Cardiac fibroblast (primary cell): ENCODE results near the gene PURB.

Experiments
- DNase-seq, 2 donors: peaks; one replicate each; pipeline versions ENCODE4 v3.0.0 to v3.0.0-alpha.2; 2010; ENCODE audit warnings: low read depth in 2 of 2
- H3K4me3 ChIP-seq, 2 donors: replicated peaks in 1 of 2; 1 replicate in 1 of 2; 2 replicates in 1 of 2; pipeline ENCODE4 v1.5.1; 2011; ENCODE audit warnings: low read depth in 2 of 2, low read length in 2 of 2, mild to moderate bottlenecking in 2 of 2, moderate library complexity in 1 of 2
- TF ChIP-seq, protein P1 (sequence below): IDR thresholded peaks from one replicate; pipeline ENCODE4 v1.5.1; 2011; ENCODE audit warnings: low read depth, mild to moderate bottlenecking, low read length, inconsistent platforms

PURB gene

DNA sequence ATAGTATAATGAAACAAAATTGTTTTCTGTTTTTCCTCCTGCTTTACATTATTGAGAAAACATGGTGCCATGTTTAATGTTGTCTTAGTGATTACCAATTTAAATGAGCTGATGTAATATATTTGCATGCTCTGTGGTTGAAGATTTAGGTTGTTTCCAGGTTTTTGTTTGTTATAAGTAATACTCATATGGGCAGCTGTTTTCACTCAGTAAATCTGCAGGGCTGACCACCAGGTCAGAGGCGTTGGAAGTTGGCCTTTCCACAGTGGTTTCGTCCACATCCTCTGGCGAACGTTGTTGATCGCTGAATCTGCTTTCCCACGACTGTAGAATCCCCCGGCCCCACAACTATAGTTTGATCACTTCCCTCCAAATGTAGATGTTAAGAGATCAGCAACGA is 21.6 kb upstream of the PURB start:
- TF ChIP-seq, protein P1, sequence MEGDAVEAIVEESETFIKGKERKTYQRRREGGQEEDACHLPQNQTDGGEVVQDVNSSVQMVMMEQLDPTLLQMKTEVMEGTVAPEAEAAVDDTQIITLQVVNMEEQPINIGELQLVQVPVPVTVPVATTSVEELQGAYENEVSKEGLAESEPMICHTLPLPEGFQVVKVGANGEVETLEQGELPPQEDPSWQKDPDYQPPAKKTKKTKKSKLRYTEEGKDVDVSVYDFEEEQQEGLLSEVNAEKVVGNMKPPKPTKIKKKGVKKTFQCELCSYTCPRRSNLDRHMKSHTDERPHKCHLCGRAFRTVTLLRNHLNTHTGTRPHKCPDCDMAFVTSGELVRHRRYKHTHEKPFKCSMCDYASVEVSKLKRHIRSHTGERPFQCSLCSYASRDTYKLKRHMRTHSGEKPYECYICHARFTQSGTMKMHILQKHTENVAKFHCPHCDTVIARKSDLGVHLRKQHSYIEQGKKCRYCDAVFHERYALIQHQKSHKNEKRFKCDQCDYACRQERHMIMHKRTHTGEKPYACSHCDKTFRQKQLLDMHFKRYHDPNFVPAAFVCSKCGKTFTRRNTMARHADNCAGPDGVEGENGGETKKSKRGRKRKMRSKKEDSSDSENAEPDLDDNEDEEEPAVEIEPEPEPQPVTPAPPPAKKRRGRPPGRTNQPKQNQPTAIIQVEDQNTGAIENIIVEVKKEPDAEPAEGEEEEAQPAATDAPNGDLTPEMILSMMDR: no peak
- no peak overlapping the region for H3K4me3 ChIP-seq
- no peak for DNase-seq

DNA sequence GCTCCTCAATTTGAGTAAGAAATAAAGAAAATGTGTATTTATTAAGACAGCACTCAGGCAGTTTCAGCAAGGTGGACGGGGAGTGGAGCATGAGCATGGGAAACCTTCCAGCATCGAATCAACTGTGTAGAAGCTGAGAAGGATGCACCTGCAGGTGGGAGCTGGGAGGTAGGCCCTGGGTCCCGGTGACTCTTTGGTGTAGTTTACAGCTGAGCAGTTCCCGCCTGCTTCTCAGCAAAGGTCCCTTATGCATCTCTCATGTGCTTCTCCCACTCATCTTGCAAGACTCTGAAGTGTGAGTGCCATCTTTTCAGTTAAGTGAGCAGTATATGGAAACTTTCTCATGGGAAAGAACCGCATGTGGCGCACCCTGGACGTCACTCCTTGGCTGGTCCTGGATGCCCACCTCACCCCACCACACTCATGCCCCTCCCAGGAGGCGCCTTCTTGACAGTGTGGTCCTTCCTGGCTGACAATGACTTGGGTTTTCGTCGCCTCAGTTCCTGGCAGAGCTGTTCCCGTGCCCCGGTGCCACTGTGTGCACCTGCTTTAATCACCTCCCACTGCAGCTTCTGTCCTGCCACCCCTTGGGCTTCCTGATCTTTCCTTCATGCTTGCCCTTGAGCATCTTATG is 19.8 kb upstream of the PURB start:
- TF ChIP-seq, protein P1: no peak
- no peak overlapping the region for H3K4me3 ChIP-seq
- no peak for DNase-seq

DNA sequence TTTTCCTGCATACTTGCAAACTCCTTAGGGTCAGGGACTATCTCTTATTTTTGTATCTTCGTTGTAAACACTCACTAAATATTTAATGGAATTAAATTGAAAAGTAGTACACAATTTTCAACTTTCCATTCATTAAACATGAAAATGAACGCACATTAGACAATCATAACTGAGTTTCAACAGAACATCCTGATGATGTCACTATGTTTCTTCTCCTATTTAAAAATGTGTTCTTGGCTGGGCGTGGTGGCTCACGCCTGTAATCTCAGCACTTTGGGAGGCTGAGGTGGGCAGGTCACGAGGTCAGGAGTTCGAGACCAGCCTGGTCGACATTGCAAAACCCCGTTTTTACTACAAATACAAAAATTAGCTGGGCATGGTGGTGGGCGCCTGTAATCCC is 14.1 kb upstream of the PURB start:
- TF ChIP-seq, protein P1: no peak
- no peak for DNase-seq
- no peak overlapping the region for H3K4me3 ChIP-seq

DNA sequence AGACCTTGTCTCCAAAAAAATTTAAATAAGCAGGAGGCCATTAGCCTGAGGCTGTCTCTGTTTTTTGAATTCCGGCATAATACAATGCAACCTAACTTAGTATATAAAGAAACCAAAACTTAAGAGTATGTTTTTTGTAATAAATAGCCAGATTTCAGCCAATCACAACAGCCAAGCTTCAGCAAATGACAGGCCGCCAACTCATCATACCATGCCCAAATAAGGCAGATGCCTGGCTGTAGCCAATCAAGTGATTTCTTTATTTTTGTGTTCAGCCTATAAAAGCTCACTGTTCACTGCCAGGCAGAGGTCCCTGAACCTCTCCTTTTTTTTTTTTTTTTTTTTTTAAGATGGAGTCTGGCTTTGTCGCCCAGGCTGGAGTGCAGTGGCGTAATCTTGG is 12.7 kb upstream of the PURB start:
- no peak for DNase-seq
- H3K4me3 ChIP-seq: no peak overlapping the region
- TF ChIP-seq, protein P1: no peak

DNA sequence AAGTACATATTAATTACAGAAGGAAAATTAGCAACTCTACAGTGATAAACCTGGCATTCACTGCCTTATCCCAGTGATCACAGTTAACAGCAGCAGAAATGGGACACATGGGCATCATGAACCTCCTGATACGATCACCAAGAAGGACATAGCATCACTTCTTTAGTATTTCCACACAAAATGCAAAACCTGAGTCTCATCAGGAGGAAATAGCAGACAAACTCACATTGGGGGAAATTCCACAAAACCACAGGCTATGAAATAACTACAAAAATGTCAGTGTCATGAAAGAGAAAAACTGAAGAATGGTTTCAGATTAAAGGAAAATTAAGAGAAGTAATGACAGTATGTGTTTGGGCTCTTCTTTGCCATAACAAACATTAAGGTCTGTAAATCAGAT is 12.0 kb upstream of the PURB start:
- peak in 1 of 2 donors; percentile 36 for DNase-seq
- TF ChIP-seq, protein P1: no peak
- no peak overlapping the region for H3K4me3 ChIP-seq

DNA sequence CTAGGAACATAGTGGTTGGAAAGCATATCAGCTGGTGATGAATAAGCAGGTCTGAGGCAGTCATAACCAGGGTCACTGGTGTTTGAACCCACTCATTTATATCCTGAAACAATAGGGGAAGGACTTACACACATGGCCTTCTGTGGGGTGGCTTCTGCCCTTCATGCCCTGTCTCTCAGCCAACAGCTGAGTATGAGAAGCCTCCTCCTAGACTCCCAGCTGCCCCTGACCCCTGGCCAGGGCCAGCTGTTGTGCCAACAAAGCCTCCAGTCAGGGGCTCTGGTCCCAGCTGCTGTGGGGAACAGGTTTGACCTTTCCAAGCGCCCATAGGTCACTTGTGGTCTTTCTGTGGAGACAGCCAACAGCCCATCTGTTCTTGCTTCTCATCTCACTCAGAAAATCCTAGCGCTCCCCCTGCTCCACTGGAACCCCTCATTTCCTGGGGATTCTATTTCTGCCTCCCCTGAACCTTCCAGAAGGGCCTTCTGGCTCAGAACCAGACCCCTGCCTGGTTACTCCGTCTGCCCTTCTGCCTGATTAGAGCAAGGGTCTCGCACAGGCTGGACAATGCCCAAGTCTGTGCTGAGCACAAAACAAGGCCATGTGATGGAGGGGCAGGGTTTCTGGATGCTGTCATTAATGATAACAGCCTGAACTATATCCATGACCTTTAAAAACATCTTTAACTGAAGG is 9.7 kb upstream of the PURB start:
- TF ChIP-seq, protein P1: no peak
- no peak overlapping the region for H3K4me3 ChIP-seq
- no peak for DNase-seq

DNA sequence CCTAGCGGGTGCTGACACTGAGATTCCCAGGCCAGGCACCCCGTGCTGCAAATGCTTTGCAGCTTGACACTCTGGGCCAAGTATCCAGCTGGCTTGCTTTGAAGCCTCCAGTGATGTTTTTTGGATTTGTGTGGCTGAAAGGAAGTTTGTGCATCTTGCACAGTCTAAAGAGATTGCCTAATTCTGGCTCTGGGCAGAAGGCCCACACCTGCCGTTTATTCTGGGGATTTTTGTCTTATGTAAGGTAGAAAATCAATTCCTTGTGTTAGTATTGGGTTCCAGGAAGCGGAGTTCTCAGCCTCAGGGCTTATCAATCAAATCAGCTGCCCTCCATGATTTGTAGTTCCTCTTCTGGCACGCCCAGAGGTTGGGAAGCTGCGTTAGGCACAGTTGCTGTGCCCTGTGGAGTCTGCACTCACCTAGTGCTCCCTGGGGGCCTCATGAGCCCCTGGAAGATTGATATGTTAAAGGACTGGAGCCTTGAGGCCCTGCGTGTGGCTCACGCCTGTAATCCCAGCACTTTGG is 8.4 kb upstream of the PURB start:
- DNase-seq: no peak
- H3K4me3 ChIP-seq: no peak overlapping the region
- TF ChIP-seq, protein P1: no peak
